Fibroblast of the aortic adventitia (primary cell): ENCODE data around the gene CBFA2T2. TPM values are rescaled to one million over a fixed set of nuclear protein-coding genes. Genes with fewer than 3 reads are reported as not detected.

Experiments
- DNase-seq: peaks from one replicate; pipeline ENCODE4 v3.0.0-alpha.2; 2010; ENCODE audit warnings: low read depth
- H3K4me3 ChIP-seq: 2 replicates; pipeline ENCODE4 v1.5.1; 2011; ENCODE audit warnings: low read depth, mild to moderate bottlenecking, control low read depth, low read length, moderate library complexity
- CTCF ChIP-seq: IDR thresholded peaks from 2 replicates; pipeline ENCODE4 v1.5.1; 2011; ENCODE audit warnings: mild to moderate bottlenecking, low read length, control low read depth, inconsistent platforms; ENCODE audit not compliant: insufficient read depth
- total RNA-seq: library from RNA; depleted of rRNA; stranded (reverse); fragments of >200 nt; gene quantifications from 2 replicates; pipeline ENCODE4 v1.2.3, GENCODE V29; 2012; ENCODE audit warnings: low replicate concordance

The CBFA2T2 gene
- total RNA-seq, 1 donor: 11.7 TPM

- peak; percentile 61 for DNase-seq
- H3K4me3 ChIP-seq: no peak overlapping the region
- TF ChIP-seq CTCF: no peak
These were observed 197.5 kb downstream of the CBFA2T2 start for GRCh38 chr20:33687370-33687915.

- no peak for TF ChIP-seq CTCF
- H3K4me3 ChIP-seq: no peak overlapping the region
- DNase-seq: no peak
These were observed 198.4 kb downstream of the CBFA2T2 start for GRCh38 chr20:33687993-33688937.

GRCh38 chr20:33688938-33689424 lies 199.1 kb downstream of the CBFA2T2 start:
- no peak overlapping the region for H3K4me3 ChIP-seq
- DNase-seq: no peak
- no peak for TF ChIP-seq CTCF

- DNase-seq: no peak
- TF ChIP-seq CTCF: no peak
- no peak overlapping the region for H3K4me3 ChIP-seq
These were observed 199.6 kb downstream of the CBFA2T2 start for GRCh38 chr20:33689493-33689892.

- peak; percentile 54 for DNase-seq
These were observed 200.1 kb downstream of the CBFA2T2 start for GRCh38 chr20:33689973-33690372.

GRCh38 chr20:33693289-33693688 lies 203.4 kb downstream of the CBFA2T2 start:
- TF ChIP-seq CTCF: no peak
- no peak for DNase-seq
- no peak overlapping the region for H3K4me3 ChIP-seq

More at GRCh38 chr20:33689973-33690372, 200.1 kb downstream of the CBFA2T2 start:
- no peak overlapping the region for H3K4me3 ChIP-seq
- no peak for TF ChIP-seq CTCF
